K562 (cell line): ENCODE measurements around the gene EPHA2. TPM values are rescaled to one million over a fixed set of nuclear protein-coding genes. Genes with fewer than 3 reads are reported as not detected.

Experiments
- CCAR2 ChIP-seq: fragments of 200-400 bp; formaldehyde crosslinking; IDR thresholded peaks from 2 replicates; pipeline ENCODE4 v1.6.1; 2017; ENCODE audit warnings: mild to moderate bottlenecking, low read depth, low read length
- CSDE1 ChIP-seq, 2 experiments: fragments of 450-650 bp; IDR thresholded peaks; 2 replicates each; pipeline ENCODE4 v1.6.1; 2016; ENCODE audit warnings: mild to moderate bottlenecking in 1 of 2
- EP400 ChIP-seq: fragments of 450-650 bp; IDR thresholded peaks from 2 replicates; pipeline ENCODE4 v1.6.1; 2017; ENCODE audit warnings: antibody characterized with exemption, mild to moderate bottlenecking, moderate library complexity
- FOXK1 ChIP-seq: sonication (generic); formaldehyde crosslinking; IDR thresholded peaks from 2 replicates; pipeline ENCODE4 v1.8.0; 2022; ENCODE audit warnings: missing genetic modification reagents, mild to moderate bottlenecking, borderline replicate concordance
- HNRNPUL1 ChIP-seq: fragments of 200-400 bp; formaldehyde crosslinking; IDR thresholded peaks from 2 replicates; pipeline ENCODE4 v1.6.1; 2017; ENCODE audit warnings: low read length
- JUND ChIP-seq, 2 experiments: IDR thresholded peaks; 2 replicates in 1 of 2; 3 replicates in 1 of 2; pipeline ENCODE4 v1.6.1; 2011; ENCODE audit warnings: borderline replicate concordance in 2 of 2, low read depth in 2 of 2, low read length in 2 of 2, improper control_type of control experiment in 1 of 2, missing biosample characterization in 1 of 2, missing genetic modification characterization in 1 of 2, missing genetic modification reagents in 1 of 2
- KHSRP ChIP-seq: fragments of 450-650 bp; IDR thresholded peaks from 2 replicates; pipeline ENCODE4 v1.6.1; 2017
- KLF6 ChIP-seq: fragments of 250-450 bp; sonication (Bioruptor Pico); IDR thresholded peaks from 2 replicates; pipeline ENCODE4 v1.4.0; 2020; ENCODE audit warnings: mild to moderate bottlenecking, moderate library complexity, borderline replicate concordance
- LEF1 ChIP-seq: fragments of 450-650 bp; IDR thresholded peaks from 2 replicates; pipeline ENCODE4 v1.6.1; 2016; ENCODE audit warnings: mild to moderate bottlenecking
- MED1 ChIP-seq: sonication (generic); formaldehyde crosslinking; IDR thresholded peaks from 2 replicates; pipeline ENCODE4 v1.8.1; 2023; ENCODE audit warnings: missing genetic modification reagents, borderline replicate concordance
- MLLT1 ChIP-seq, 2 experiments: fragments of 450-650 bp; IDR thresholded peaks; 2 replicates each; pipeline ENCODE4 v1.6.1; 2016
- NFE2 ChIP-seq: IDR thresholded peaks from 2 replicates; pipeline ENCODE4 v1.6.1; 2014; ENCODE audit warnings: antibody characterized with exemption, low read depth
- NFRKB ChIP-seq: fragments of 450-650 bp; IDR thresholded peaks from 2 replicates; pipeline ENCODE4 v1.6.1; 2016; ENCODE audit warnings: low read depth
- PHTF2 ChIP-seq: fragments of 250-450 bp; sonication (Bioruptor Pico); IDR thresholded peaks from 2 replicates; pipeline ENCODE4 v1.5.0; 2021; ENCODE audit warnings: mild to moderate bottlenecking
- PYGO2 ChIP-seq: fragments of 450-650 bp; IDR thresholded peaks from 2 replicates; pipeline ENCODE4 v1.6.1; 2016; ENCODE audit warnings: mild to moderate bottlenecking, missing genetic modification characterization, moderate library complexity, missing compliant biosample characterization
- RNF2 ChIP-seq: sonication (generic); IDR thresholded peaks from 2 replicates; pipeline ENCODE4 v1.6.1; 2016
- TARDBP ChIP-seq: fragments of 450-650 bp; IDR thresholded peaks from 2 replicates; pipeline ENCODE4 v1.6.1; 2016
- ZBTB17 ChIP-seq: fragments of 450-650 bp; formaldehyde crosslinking; IDR thresholded peaks from 2 replicates; pipeline ENCODE4 v1.4.0; 2020; ENCODE audit warnings: mild to moderate bottlenecking
- ZBTB43 ChIP-seq: sonication (generic); formaldehyde crosslinking; IDR thresholded peaks from 2 replicates; pipeline ENCODE4 v1.8.0; 2023; ENCODE audit warnings: mild to moderate bottlenecking, missing genetic modification reagents
- ZKSCAN3 ChIP-seq: fragments of 250-450 bp; sonication (Bioruptor Pico); IDR thresholded peaks from 2 replicates; pipeline ENCODE4 v1.4.0; 2020
- ZNF197 ChIP-seq: fragments of 200-800 bp; sonication (Bioruptor generic); IDR thresholded peaks from 2 replicates; pipeline ENCODE4 v1.6.1; 2016; ENCODE audit warnings: low read depth, missing genetic modification characterization, missing compliant biosample characterization
- ZNF282 ChIP-seq: sonication (generic); formaldehyde crosslinking; IDR thresholded peaks from 2 replicates; pipeline ENCODE4 v1.8.1; 2023; ENCODE audit warnings: missing genetic modification reagents
- ZNF324 ChIP-seq: fragments of 250-450 bp; sonication (Bioruptor Pico); IDR thresholded peaks from 2 replicates; pipeline ENCODE4 v1.4.0; 2020; ENCODE audit warnings: mild to moderate bottlenecking
- polyA plus RNA-seq, 8 experiments: library from polyadenylated mRNA; depleted of rRNA in 4 of 8; stranded (reverse) in 5 of 8; unstranded in 3 of 8; fragments of >200 nt; fragmentation: Nextera tagmentation in 2 of 8; fragmentation: Illumina TruSeq in 1 of 8; extraction: Ambion mirVana in 2 of 8; extraction: Trizol in 1 of 8; gene quantifications; 2 replicates each; pipeline versions ENCODE4 v1.2.1 to v1.2.3, GENCODE V29; 2011 to 2014; ENCODE audit warnings: inconsistent platforms in 1 of 8, missing spikeins in 1 of 8
- total RNA-seq, 7 experiments: library from RNA; depleted of rRNA in 6 of 7; stranded (reverse); fragments of >200 nt in 6 of 7; fragmentation: Illumina TruSeq in 2 of 7; extraction: Trizol in 2 of 7; gene quantifications; 2 replicates each; pipeline versions ENCODE4 v1.2.1 to v1.2.3, GENCODE V29; 2011 to 2021; ENCODE audit warnings: low replicate concordance in 1 of 7
- TF ChIP-seq, protein P1 (sequence below), 3 experiments: fragments of 200-800 bp in 1 of 3; fragments of 250-450 bp in 1 of 3; fragments of 450-650 bp in 1 of 3; sonication (Bioruptor Pico) in 1 of 3; sonication (Bioruptor generic) in 1 of 3; formaldehyde crosslinking in 1 of 3; IDR thresholded peaks; 2 replicates each; pipeline versions ENCODE4 v1.6.1 to v1.8.0; 2016 to 2022; ENCODE audit warnings: mild to moderate bottlenecking in 2 of 3, missing genetic modification characterization in 2 of 3, missing compliant biosample characterization in 1 of 3, moderate library complexity in 1 of 3

EPHA2 gene
- total and polyA plus RNA-seq, 9 of the 15 experiments (the other 6 are each of a cell fraction or from before 2014, with no cell fraction given), result 0.04 to 0.40 (median 0.07) TPM; not detected in 4

GRCh38 chr1:16145662-16146278 lies 10.1 kb downstream of the EPHA2 start (continued):
- TF ChIP-seq FOXK1 (CRISPR knock-in tag) (no peak), ZBTB17 (CRISPR knock-in tag) (no peak), MED1 (CRISPR knock-in tag) (no peak), KHSRP (no peak), PHTF2 (CRISPR knock-in tag) (no peak), NFRKB (no peak; the same call in none of the 2 replicates), PYGO2 (tag) (no peak), TARDBP (no peak), NFE2 (no peak), ZKSCAN3 (CRISPR knock-in tag) (no peak), CCAR2 (no peak), RNF2 (no peak), CSDE1 (IDR thresholded peaks at IDR 0.05) (no peak), JUND (IDR thresholded peaks at IDR 0.05; ENCODE audit: borderline replicate concordance, low read depth, low read length) (no peak), JUND (tag; IDR thresholded peaks at IDR 0.05; ENCODE audit: borderline replicate concordance, low read depth, low read length) (no peak; the same call in 2 of the 3 replicates), LEF1 (no peak), ZNF324 (CRISPR knock-in tag) (no peak), HNRNPUL1 (no peak), MLLT1 (IDR thresholded peaks at IDR 0.05) (peak in 1 of 2 experiments; percentile 14; a peak in 1 of 4 replicates), ZNF282 (CRISPR knock-in tag) (no peak), ZBTB43 (no peak), KLF6 (CRISPR knock-in tag) (no peak), EP400 (no peak), ZNF197 (CRISPR knock-in tag) (no peak)
- TF ChIP-seq, protein P1, sequence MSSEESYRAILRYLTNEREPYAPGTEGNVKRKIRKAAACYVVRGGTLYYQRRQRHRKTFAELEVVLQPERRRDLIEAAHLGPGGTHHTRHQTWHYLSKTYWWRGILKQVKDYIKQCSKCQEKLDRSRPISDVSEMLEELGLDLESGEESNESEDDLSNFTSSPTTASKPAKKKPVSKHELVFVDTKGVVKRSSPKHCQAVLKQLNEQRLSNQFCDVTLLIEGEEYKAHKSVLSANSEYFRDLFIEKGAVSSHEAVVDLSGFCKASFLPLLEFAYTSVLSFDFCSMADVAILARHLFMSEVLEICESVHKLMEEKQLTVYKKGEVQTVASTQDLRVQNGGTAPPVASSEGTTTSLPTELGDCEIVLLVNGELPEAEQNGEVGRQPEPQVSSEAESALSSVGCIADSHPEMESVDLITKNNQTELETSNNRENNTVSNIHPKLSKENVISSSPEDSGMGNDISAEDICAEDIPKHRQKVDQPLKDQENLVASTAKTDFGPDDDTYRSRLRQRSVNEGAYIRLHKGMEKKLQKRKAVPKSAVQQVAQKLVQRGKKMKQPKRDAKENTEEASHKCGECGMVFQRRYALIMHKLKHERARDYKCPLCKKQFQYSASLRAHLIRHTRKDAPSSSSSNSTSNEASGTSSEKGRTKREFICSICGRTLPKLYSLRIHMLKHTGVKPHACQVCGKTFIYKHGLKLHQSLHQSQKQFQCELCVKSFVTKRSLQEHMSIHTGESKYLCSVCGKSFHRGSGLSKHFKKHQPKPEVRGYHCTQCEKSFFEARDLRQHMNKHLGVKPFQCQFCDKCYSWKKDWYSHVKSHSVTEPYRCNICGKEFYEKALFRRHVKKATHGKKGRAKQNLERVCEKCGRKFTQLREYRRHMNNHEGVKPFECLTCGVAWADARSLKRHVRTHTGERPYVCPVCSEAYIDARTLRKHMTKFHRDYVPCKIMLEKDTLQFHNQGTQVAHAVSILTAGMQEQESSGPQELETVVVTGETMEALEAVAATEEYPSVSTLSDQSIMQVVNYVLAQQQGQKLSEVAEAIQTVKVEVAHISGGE (CRISPR knock-in tag; IDR thresholded peaks at IDR 0.05), result no peak
